ENCODE results near the gene CLN3. TPM values are rescaled to one million over a fixed set of nuclear protein-coding genes. Genes with fewer than 3 reads are reported as not detected.

The CLN3 gene
- total and polyA plus RNA-seq, 2 of the 13 experiments (the other 11 are each of a cell fraction or from before 2014, with no cell fraction given) = 23.4 to 46.8 TPM

- no peak; the same call in 1 of the 2 replicates for TF ChIP-seq HNF4G (IDR thresholded peaks at IDR 0.05; ENCODE audit: borderline replicate concordance, low read depth, low read length)
- no peak for TF ChIP-seq HNF4G (CRISPR knock-in tag; IDR thresholded peaks at IDR 0.05; ENCODE audit: borderline replicate concordance, low read depth)
- TF ChIP-seq ZNF644 (CRISPR knock-in tag; IDR thresholded peaks at IDR 0.05; ENCODE audit: low read depth) = 0 out of 2 replicates have a peak, but pooled peaks have one; percentile 8
- TF ChIP-seq TCF7L2 (IDR thresholded peaks at IDR 0.05; ENCODE audit: low read depth, low read length) = no peak
- no peak for TF ChIP-seq ZNF512 (CRISPR knock-in tag; IDR thresholded peaks at IDR 0.05)
- peak; percentile 82 for TF ChIP-seq FOXP4 (CRISPR knock-in tag; IDR thresholded peaks at IDR 0.05)
- TF ChIP-seq ZBTB10 (CRISPR knock-in tag; IDR thresholded peaks at IDR 0.05; ENCODE audit: borderline replicate concordance) = no peak
- no peak for TF ChIP-seq PHF20 (CRISPR knock-in tag; IDR thresholded peaks at IDR 0.05)
- no peak for TF ChIP-seq ZBTB33 (CRISPR knock-in tag; IDR thresholded peaks at IDR 0.05)
- no peak for TF ChIP-seq ZNF674 (CRISPR knock-in tag; IDR thresholded peaks at IDR 0.05; ENCODE audit: low read depth)
- peak; percentile 20; the same call in 1 of the 2 replicates for TF ChIP-seq RFXAP (CRISPR knock-in tag; IDR thresholded peaks at IDR 0.05; ENCODE audit: borderline replicate concordance)
- no peak for TF ChIP-seq DNMT3B (CRISPR knock-in tag; conservative IDR thresholded peaks at IDR 0.05)
- TF ChIP-seq ZNF879 (CRISPR knock-in tag; IDR thresholded peaks at IDR 0.05) = no peak
- no peak for TF ChIP-seq ZNF446 (CRISPR knock-in tag; IDR thresholded peaks at IDR 0.05)
- no peak; the same call in 1 of the 2 replicates for TF ChIP-seq HMGXB3 (CRISPR knock-in tag; IDR thresholded peaks at IDR 0.05; ENCODE audit: borderline replicate concordance)
- TF ChIP-seq RBM22 (optimal IDR thresholded peaks at IDR 0.05; ENCODE audit: low read length) = no peak
- no peak for TF ChIP-seq KDM1A (CRISPR knock-in tag; IDR thresholded peaks at IDR 0.05)
These were observed 36.6 kb upstream of the CLN3 start (continued) for GRCh38 chr16:28528463-28528867.

All from HepG2 (cell line).